ENCODE results near the gene HDAC4.

GRCh38 chr2:239359196-239359912, 41.5 kb downstream of the HDAC4 start:
- no peak for TF ChIP-seq POLR2A (IDR thresholded peaks at IDR 0.05)
- no peak for TF ChIP-seq CTCF (IDR thresholded peaks at IDR 0.05)
